ENCODE data around the gene AGGF1.
"Not testable (repeated sequence)": the region's sequence is repeated elsewhere in the genome, so short reads cannot be mapped to it uniquely, and the experiment has no call there.

The AGGF1 gene

GRCh38 chr5:77087484-77088261 is 57.5 kb downstream of the AGGF1 start:
- DNase-seq = peak; percentile 1

GRCh38 chr5:77095189-77095588 is 65.0 kb downstream of the AGGF1 start:
- DNase-seq = no peak

- DNase-seq = no peak
These were observed 71.1 kb downstream of the AGGF1 start for GRCh38 chr5:77101298-77101697.

DNA sequence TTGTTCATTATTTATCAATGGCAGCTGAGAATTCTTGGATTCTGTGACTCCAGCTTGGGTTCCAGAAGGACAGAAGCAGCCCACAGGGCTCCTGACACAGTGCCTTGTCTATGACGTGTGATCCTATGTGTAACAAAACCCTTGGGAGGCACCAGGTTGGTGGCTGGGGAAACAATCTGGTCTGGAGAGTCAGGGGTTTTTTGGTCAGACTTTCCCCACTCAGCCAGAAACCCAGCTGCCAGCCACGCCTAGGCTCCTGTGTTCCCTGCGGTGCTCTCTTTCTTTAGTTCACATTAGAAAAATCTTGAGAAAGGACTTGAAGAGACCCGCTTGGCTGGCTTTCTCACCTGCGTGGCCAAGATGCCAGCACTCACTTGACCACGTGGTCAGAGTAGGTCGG is 72.3 kb downstream of the AGGF1 start:
- no peak for DNase-seq

GRCh38 chr5:77103457-77103856 is 73.3 kb downstream of the AGGF1 start:
- no peak for DNase-seq

GRCh38 chr5:77104813-77105212 is 74.6 kb downstream of the AGGF1 start:
- DNase-seq = no peak

DNA sequence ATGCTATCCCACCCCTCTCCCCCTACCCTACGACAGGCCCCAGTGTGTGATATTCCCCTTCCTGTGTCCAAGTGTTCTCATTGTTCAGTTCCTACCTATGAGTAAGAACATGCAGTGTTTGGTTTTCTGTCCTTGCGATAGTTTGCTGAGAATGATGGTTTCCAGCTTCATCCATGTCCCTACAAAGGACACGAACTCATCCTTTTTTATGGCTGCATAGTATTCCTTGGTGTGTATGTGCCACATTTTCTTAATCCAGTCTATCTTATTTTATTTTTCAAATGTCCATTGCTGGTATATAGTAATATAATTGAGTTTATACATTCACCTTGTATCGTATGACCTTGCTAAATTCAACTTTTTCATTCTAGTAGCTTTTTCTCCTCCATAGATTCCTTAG is 76.8 kb downstream of the AGGF1 start:
- not testable (repeated sequence) for DNase-seq

Data from activated effector memory CD4-positive, alpha-beta T cell treated with Interleukin-2 at 50 U/mL for 16 hours (primary cell).